Measurements from ENCODE around the gene MRPS9.

Gene MRPS9

DNA sequence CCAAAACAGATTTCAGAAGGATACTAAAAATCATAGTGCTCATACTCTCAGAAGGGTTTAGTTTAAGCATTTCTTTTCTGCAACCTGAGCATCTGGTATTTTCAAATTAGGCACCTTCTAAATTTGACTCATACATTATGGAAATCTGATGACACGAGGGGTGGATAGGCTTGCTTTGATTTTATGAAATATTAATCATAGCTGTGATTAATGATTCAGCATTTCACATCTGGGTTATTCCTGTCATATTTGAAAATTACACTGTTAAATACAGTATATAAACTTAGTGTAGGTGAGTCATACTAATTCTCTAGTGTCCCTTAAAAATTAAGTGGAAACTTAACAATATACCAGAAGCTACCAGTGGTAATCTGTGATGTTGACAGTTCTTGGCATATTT, 47.7 kb downstream of the MRPS9 start:
- DNase-seq (ENCODE audit: low spot score), result no peak

DNA sequence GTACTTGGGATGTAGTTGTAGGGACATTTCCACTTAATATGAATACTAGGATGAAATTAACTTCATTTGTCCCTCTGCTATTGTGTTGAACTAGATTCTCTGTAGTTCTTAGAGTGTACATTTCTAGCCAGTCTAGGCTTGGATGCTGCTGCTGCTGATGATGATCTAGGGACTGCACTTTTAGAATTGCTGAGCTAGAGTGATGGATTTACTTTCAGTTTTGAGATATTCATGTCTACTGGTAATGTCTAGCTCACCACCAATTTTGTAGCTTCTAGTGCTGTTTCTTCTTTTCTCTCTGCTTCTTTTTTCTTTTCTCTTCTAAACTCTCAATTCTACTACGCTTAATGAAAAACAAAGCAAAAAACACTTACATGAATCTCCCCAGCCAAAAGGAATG, 49.4 kb downstream of the MRPS9 start:
- in situ Hi-C loops (cut with MboI; ENCODE audit: low sequenced_read_pairs, unreplicated experiment), result no loop called here
- TF ChIP-seq, protein P1, sequence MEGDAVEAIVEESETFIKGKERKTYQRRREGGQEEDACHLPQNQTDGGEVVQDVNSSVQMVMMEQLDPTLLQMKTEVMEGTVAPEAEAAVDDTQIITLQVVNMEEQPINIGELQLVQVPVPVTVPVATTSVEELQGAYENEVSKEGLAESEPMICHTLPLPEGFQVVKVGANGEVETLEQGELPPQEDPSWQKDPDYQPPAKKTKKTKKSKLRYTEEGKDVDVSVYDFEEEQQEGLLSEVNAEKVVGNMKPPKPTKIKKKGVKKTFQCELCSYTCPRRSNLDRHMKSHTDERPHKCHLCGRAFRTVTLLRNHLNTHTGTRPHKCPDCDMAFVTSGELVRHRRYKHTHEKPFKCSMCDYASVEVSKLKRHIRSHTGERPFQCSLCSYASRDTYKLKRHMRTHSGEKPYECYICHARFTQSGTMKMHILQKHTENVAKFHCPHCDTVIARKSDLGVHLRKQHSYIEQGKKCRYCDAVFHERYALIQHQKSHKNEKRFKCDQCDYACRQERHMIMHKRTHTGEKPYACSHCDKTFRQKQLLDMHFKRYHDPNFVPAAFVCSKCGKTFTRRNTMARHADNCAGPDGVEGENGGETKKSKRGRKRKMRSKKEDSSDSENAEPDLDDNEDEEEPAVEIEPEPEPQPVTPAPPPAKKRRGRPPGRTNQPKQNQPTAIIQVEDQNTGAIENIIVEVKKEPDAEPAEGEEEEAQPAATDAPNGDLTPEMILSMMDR (IDR thresholded peaks at IDR 0.05; ENCODE audit: borderline replicate concordance, control extremely low read depth, extremely low read depth, insufficient read depth, missing control alignments), result no peak
- DNase-seq (ENCODE audit: low spot score), result peak; percentile 36

More for the DNA sequence above, 47.7 kb downstream of the MRPS9 start:
- TF ChIP-seq, protein P1 (IDR thresholded peaks at IDR 0.05; ENCODE audit: borderline replicate concordance, control extremely low read depth, extremely low read depth, insufficient read depth, missing control alignments), result no peak
- in situ Hi-C loops (cut with MboI; ENCODE audit: low sequenced_read_pairs, unreplicated experiment), result no loop called here

DNA sequence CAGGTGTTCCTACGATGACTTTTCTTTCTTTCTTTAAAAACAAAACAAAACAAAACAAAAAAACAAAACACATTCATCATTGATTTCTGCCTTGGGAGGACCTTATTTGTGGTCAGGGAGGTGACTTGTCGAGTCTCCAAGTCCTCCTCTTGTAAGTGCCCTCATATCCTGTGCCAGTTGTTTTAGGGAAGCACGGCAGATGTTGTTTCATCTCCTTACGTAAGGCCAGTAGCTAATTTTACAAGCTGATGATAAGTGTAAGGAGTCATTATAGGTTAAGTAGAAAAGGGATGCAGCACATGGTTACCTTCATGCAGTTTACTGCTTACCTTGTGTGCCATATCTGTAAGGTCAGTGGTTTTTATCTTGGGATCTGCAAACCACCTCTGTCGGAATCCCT, 52.2 kb downstream of the MRPS9 start:
- DNase-seq (ENCODE audit: low spot score), result no peak
- in situ Hi-C loops (cut with MboI; ENCODE audit: low sequenced_read_pairs, unreplicated experiment), result no loop called here
- TF ChIP-seq, protein P1 (IDR thresholded peaks at IDR 0.05; ENCODE audit: borderline replicate concordance, control extremely low read depth, extremely low read depth, insufficient read depth, missing control alignments), result no peak

DNA sequence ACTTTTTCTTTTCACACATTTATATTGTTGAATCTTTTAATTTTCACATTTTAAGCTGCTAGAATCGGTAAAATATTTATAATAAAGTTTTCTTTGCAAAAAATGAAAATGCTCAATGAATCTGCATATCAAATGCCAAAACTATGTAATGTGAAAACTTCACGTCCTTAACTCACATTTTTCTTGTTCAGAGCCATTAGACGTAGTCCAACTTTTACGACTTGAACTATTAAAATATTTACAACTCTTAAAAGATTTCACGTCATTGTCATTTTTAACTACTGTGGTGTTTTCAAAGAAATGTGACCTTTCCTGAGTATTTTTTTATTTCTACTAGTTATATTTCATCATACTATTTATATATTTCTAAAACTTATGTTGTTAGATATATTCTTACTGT, 54.9 kb downstream of the MRPS9 start:
- no peak for DNase-seq (ENCODE audit: low spot score)
- TF ChIP-seq, protein P1 (IDR thresholded peaks at IDR 0.05; ENCODE audit: borderline replicate concordance, control extremely low read depth, extremely low read depth, insufficient read depth, missing control alignments), result no peak
- in situ Hi-C loops (cut with MboI; ENCODE audit: low sequenced_read_pairs, unreplicated experiment), result no loop called here

DNA sequence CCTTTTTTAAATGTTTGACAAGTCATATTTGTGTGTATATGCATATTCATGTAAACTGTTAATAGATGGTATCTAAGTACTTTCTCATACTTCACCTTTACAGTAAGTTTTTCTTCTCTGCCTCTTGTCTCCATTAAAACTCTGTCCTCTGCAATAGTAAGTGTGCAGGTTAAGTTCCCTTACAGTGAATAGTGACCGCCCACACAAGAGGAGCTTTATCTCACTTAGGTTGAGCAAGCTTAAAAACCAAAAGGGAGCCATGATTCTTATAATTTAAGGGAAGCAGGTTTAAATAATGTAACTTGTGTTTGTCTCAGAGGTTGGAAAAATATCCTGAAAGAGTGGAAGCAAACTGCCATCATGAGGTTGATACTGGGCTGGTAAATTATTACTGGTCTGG, 61.3 kb downstream of the MRPS9 start:
- in situ Hi-C loops (cut with MboI; ENCODE audit: low sequenced_read_pairs, unreplicated experiment), result no loop called here
- DNase-seq (ENCODE audit: low spot score), result no peak
- TF ChIP-seq, protein P1 (IDR thresholded peaks at IDR 0.05; ENCODE audit: borderline replicate concordance, control extremely low read depth, extremely low read depth, insufficient read depth, missing control alignments), result no peak

DNA sequence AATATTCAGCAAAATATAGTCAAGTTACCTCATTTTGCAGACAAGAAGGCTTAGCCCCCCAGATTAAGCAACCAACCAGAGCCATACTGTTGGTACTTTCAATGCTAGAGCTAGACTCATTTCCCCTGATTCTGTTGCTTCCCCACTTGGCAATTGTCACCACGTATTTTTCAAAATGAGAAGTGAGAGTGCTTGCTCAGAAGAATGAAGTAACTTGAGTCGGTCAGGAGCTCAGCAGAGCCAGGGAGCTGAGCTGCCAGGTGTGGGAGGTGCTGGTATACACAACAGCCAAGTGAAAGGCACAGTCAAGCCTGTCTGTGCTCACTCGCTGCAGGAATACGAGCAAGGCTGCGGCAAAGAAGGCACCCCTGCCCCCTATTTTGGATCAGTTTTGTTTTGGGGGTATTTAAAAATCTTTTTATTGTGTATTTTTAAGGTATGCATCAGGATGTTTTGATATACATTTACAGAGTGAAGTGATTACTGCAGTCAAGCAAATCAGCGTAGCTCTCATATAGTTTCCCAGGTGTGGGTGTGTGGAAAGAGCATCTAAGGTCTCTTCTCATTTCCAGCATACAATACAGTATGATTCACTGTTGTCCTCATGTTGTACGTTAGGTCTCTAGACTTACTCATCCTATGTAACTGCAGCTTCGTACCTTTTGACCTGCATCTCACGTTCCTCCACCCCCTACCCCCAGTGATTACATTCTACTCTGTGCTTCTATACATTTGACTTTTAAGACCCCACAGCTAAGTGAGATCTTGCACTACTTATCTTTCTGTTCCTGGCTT, 62.4 kb downstream of the MRPS9 start:
- TF ChIP-seq, protein P1 (IDR thresholded peaks at IDR 0.05; ENCODE audit: borderline replicate concordance, control extremely low read depth, extremely low read depth, insufficient read depth, missing control alignments), result no peak
- in situ Hi-C loops (cut with MboI; ENCODE audit: low sequenced_read_pairs, unreplicated experiment), result no loop called here

More for the DNA sequence above, 62.4 kb downstream of the MRPS9 start:
- peak; percentile 56 for DNase-seq (ENCODE audit: low spot score)

All from GM13976 (cell line).